Dermis microvascular lymphatic vessel endothelial cell (primary cell): ENCODE results near the gene SYT15B. TPM values are rescaled to one million over a fixed set of nuclear protein-coding genes. Genes with fewer than 3 reads are reported as not detected.
"Not testable (repeated sequence)": the region's sequence is repeated elsewhere in the genome, so short reads cannot be mapped to it uniquely, and the experiment has no call there.

Experiments used
- DNase-seq, 2 donors: peaks; one replicate each; pipeline versions ENCODE4 v3.0.0 to v3.0.0-alpha.2; 2010; ENCODE audit warnings: low read depth in 2 of 2
- total RNA-seq: library from RNA; depleted of rRNA; stranded (reverse); fragments of >200 nt; gene quantifications from 2 replicates; pipeline ENCODE4 v1.2.1, GENCODE V29; 2014

SYT15B gene
- 0.26 and 0.89 TPM in 2 replicates for total RNA-seq

- not testable (repeated sequence) for DNase-seq
These were observed at the start of gene SYT15B for GRCh38 chr10:47763554-47764175. Gene SYT15B, minus strand, starts transcription at chr10:47763592. Its CDS starts 952 bp downstream, at chr10:47762640.

GRCh38 chr10:47779590-47779989 is 16.2 kb upstream of the SYT15B start:
- DNase-seq: not testable (repeated sequence)

- DNase-seq: peak; percentile 12 to 71
These were observed 12.2 kb upstream of the SYT15B start for GRCh38 chr10:47775361-47776231.

GRCh38 chr10:47770745-47771144 is 7.4 kb upstream of the SYT15B start:
- not testable (repeated sequence) for DNase-seq

GRCh38 chr10:47768578-47769115 is 5.3 kb upstream of the SYT15B start:
- not testable (repeated sequence) for DNase-seq

GRCh38 chr10:47768085-47768484 is 4.7 kb upstream of the SYT15B start:
- peak; percentile 1 to 40 for DNase-seq

GRCh38 chr10:47767236-47767635 is 3.8 kb upstream of the SYT15B start:
- DNase-seq: not testable (repeated sequence)

GRCh38 chr10:47765232-47765631 is 1.8 kb upstream of the SYT15B start:
- DNase-seq: not testable (repeated sequence)

GRCh38 chr10:47762674-47763553 is 478 bp downstream of the SYT15B start:
- not testable (repeated sequence) for DNase-seq

GRCh38 chr10:47758855-47759254 is 4.5 kb downstream of the SYT15B start:
- not testable (repeated sequence) for DNase-seq

- not testable (repeated sequence) for DNase-seq
These were observed 7.2 kb downstream of the SYT15B start for GRCh38 chr10:47756169-47756568.

- not testable (repeated sequence) for DNase-seq
These were observed 9.5 kb downstream of the SYT15B start for GRCh38 chr10:47753871-47754270.

- not testable (repeated sequence) for DNase-seq
These were observed 10.2 kb downstream of the SYT15B start for GRCh38 chr10:47753176-47753575.

- not testable (repeated sequence) for DNase-seq
These were observed 11.6 kb downstream of the SYT15B start for GRCh38 chr10:47751821-47752220.

GRCh38 chr10:47750360-47750759 is 13.0 kb downstream of the SYT15B start:
- DNase-seq: not testable (repeated sequence)

- DNase-seq: peak in 1 of 2 donors; percentile 39
These were observed 16.5 kb downstream of the SYT15B start for GRCh38 chr10:47746780-47747376.

GRCh38 chr10:47744881-47745280 is 18.5 kb downstream of the SYT15B start:
- not testable (repeated sequence) for DNase-seq

- not testable (repeated sequence) for DNase-seq
These were observed 19.5 kb downstream of the SYT15B start for GRCh38 chr10:47743611-47744550.

GRCh38 chr10:47740868-47741267 is 22.5 kb downstream of the SYT15B start:
- not testable (repeated sequence) for DNase-seq

GRCh38 chr10:47730911-47731310 is 32.5 kb downstream of the SYT15B start:
- not testable (repeated sequence) for DNase-seq
